Ascending aorta (tissue), 2 donors: ENCODE results near the gene HCN1. TPM values are rescaled to one million over a fixed set of nuclear protein-coding genes. Genes with fewer than 3 reads are reported as not detected.

ENCODE experiments used
- DNase-seq, 2 donors: peaks; one replicate each; pipeline ENCODE4 v3.0.0-alpha.2; 2019; ENCODE audit warnings: low spot score in 2 of 2
- H3K27ac ChIP-seq, 2 donors: fragments of 200-600 bp; sonication (generic); one replicate each; pipeline ENCODE4 v1.5.1; 2016 to 2017; ENCODE audit warnings: mild to moderate bottlenecking in 1 of 2
- H3K27me3 ChIP-seq: fragments of 200-600 bp; sonication (generic); one replicate; pipeline ENCODE4 v1.5.1; 2017
- H3K36me3 ChIP-seq, 2 donors: fragments of 200-600 bp; sonication (generic); one replicate each; pipeline ENCODE4 v1.5.1; 2016
- H3K4me1 ChIP-seq, 2 donors: fragments of 200-600 bp; sonication (generic); one replicate each; pipeline ENCODE4 v1.5.1; 2016 to 2017; ENCODE audit warnings: mild to moderate bottlenecking in 1 of 2
- H3K4me3 ChIP-seq, 2 donors: fragments of 200-600 bp; sonication (generic); one replicate each; pipeline ENCODE4 v1.5.1; 2016 to 2017; ENCODE audit warnings: mild to moderate bottlenecking in 1 of 2
- H3K9me3 ChIP-seq, 2 donors: fragments of 200-600 bp; sonication (generic); one replicate each; pipeline ENCODE4 v1.5.1; 2016
- intact Hi-C: fragments of 100-400 bp; cut with DNase I; formaldehyde crosslinking; loops from one replicate; pipeline ENCODE4 v1.15.1; 2023
- total RNA-seq: library from RNA; depleted of rRNA; stranded (reverse); fragments of >200 nt; gene quantifications from one replicate; pipeline ENCODE4 v1.1.0, GENCODE V29; 2016
- TF ChIP-seq, protein P1 (sequence below), 3 experiments: fragments of 200-600 bp in 2 of 3; fragments of 450-650 bp in 1 of 3; sonication (generic) in 2 of 3; IDR thresholded peaks; one replicate each; pipeline ENCODE4 v1.5.1; 2016 to 2019; ENCODE audit warnings: antibody characterized with exemption in 3 of 3, mild to moderate bottlenecking in 1 of 3, moderate library complexity in 1 of 3

Gene HCN1
- total RNA-seq, 1 donor from 2014 or later = not detected

- Histone ChIP-seq H3K36me3 (no peaks in the 10 kb centered on the region), H3K9me3 (no peaks in the 10 kb centered on the region), H3K4me3 (no peak overlapping the region), H3K27ac (no peak overlapping the region), H3K4me1 (no peaks in the 10 kb centered on the region), H3K27me3 (no peaks in the 10 kb centered on the region)
- DNase-seq = no peak
- intact Hi-C loops = no loop called here
- TF ChIP-seq, protein P1, sequence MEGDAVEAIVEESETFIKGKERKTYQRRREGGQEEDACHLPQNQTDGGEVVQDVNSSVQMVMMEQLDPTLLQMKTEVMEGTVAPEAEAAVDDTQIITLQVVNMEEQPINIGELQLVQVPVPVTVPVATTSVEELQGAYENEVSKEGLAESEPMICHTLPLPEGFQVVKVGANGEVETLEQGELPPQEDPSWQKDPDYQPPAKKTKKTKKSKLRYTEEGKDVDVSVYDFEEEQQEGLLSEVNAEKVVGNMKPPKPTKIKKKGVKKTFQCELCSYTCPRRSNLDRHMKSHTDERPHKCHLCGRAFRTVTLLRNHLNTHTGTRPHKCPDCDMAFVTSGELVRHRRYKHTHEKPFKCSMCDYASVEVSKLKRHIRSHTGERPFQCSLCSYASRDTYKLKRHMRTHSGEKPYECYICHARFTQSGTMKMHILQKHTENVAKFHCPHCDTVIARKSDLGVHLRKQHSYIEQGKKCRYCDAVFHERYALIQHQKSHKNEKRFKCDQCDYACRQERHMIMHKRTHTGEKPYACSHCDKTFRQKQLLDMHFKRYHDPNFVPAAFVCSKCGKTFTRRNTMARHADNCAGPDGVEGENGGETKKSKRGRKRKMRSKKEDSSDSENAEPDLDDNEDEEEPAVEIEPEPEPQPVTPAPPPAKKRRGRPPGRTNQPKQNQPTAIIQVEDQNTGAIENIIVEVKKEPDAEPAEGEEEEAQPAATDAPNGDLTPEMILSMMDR (IDR thresholded peaks at IDR 0.05) = no peak
Measured at GRCh38 chr5:45417285-45417998, 278.7 kb downstream of the HCN1 start.

GRCh38 chr5:45414620-45415573, 281.3 kb downstream of the HCN1 start:
- Histone ChIP-seq H3K27me3 (no peaks in the 10 kb centered on the region), H3K4me1 (no peaks in the 10 kb centered on the region)
- TF ChIP-seq, protein P1 (IDR thresholded peaks at IDR 0.05) = no peak

DNA sequence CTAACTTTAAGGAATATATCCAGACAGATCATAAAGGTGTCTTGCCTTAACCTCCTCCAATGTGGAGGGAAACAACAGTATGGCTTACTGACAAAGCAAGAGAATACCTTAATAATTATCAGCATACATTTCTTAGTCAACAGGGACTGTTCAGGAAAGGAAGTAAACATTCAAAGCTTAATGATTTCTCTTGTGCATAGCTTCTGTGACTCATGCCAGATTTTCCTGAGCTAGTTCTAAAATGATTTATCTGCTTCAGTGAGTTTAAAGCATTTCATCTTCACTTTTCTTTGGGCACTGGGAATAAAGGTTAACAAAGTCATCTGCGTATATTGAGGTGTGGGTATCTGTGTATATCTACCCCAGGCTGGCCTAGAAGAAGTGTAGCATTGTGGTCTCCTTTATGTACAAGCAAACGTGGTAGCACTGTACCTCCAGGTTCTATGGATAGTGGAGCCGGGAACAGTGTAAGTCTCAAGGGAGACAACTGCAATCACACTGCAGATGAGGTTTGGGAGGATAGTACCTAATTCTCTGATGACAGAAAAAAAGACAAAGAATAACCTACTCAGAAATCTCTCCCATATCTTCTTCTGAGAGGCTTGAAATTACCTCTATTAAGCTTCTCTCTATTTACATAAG, 284.1 kb downstream of the HCN1 start:
- Histone ChIP-seq H3K36me3 (no peaks in the 10 kb centered on the region), H3K4me1 (no peaks in the 10 kb centered on the region), H3K27me3 (no peaks in the 10 kb centered on the region), H3K27ac (no peak overlapping the region), H3K9me3 (no peaks in the 10 kb centered on the region), H3K4me3 (no peak overlapping the region)
- no peak for DNase-seq
- TF ChIP-seq, protein P1 (IDR thresholded peaks at IDR 0.05) = no peak
- intact Hi-C loops = no loop called here

More at GRCh38 chr5:45414620-45415573, 281.3 kb downstream of the HCN1 start:
- Histone ChIP-seq H3K27ac (no peak overlapping the region), H3K4me3 (no peak overlapping the region), H3K9me3 (no peaks in the 10 kb centered on the region), H3K36me3 (no peaks in the 10 kb centered on the region)
- DNase-seq = no peak
- intact Hi-C loops = no loop called here

GRCh38 chr5:45410304-45410995, 285.7 kb downstream of the HCN1 start:
- no peak for DNase-seq
- Histone ChIP-seq H3K4me1 (no peaks in the 10 kb centered on the region), H3K27me3 (no peaks in the 10 kb centered on the region), H3K9me3 (no peaks in the 10 kb centered on the region), H3K36me3 (no peaks in the 10 kb centered on the region), H3K4me3 (no peak overlapping the region), H3K27ac (no peak overlapping the region)
- intact Hi-C loops = no loop called here
- TF ChIP-seq, protein P1 (IDR thresholded peaks at IDR 0.05) = no peak

DNA sequence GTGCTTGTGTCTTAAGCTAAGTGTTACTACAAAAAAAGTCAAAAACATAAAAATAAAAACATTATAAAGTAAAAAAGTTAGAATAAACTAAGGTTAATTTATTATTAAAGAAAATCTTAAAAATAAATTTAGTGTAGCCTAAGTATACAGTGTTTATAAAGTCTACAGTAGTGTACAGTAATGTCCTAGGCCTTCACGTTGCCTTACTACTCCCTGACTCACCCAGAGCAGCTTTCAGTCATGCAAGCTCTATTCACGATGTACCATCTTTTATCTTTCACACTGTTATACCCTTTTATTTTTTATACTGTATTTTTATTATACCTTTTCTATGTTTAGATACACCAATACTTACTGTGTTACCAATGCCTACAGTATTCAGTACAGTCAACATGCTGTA, 288.1 kb downstream of the HCN1 start:
- H3K4me1 ChIP-seq = no peaks in the 10 kb centered on the region
- intact Hi-C loops = no loop called here
- no peak for DNase-seq
- no peaks in the 10 kb centered on the region for H3K27me3 ChIP-seq
- TF ChIP-seq, protein P1 (IDR thresholded peaks at IDR 0.05) = no peak
- no peak overlapping the region for H3K27ac ChIP-seq
- H3K36me3 ChIP-seq = no peaks in the 10 kb centered on the region
- no peaks in the 10 kb centered on the region for H3K9me3 ChIP-seq
- H3K4me3 ChIP-seq = no peak overlapping the region
